Measurements from ENCODE around the gene PPM1H.

The PPM1H gene

GRCh38 chr12:62655666-62656151, 279.2 kb downstream of the PPM1H start:
- peaks cover 90% of the 10 kb centered on the region for H3K4me1 ChIP-seq (ENCODE audit: control insufficient read depth, low read depth, low read length)
- H3K27me3 ChIP-seq (ENCODE audit: control insufficient read depth, insufficient read depth, low read length), result peaks cover 40% of the 10 kb centered on the region
- H3K9ac ChIP-seq (ENCODE audit: low read length), result no peak overlapping the region
- no peaks in the 10 kb centered on the region for H3K36me3 ChIP-seq (ENCODE audit: control insufficient read depth, low read depth, low read length)
- no peak overlapping the region for H3K4me3 ChIP-seq (ENCODE audit: low read length)
- H3K9me3 ChIP-seq (ENCODE audit: control insufficient read depth, low read depth, low read length), result no peaks in the 10 kb centered on the region
- H3K27ac ChIP-seq (ENCODE audit: low read length), result peak overlapping the region; percentile 5

GRCh38 chr12:62654326-62655241, 280.4 kb downstream of the PPM1H start:
- Histone ChIP-seq H3K9me3 (ENCODE audit: control insufficient read depth, low read depth, low read length) (no peaks in the 10 kb centered on the region), H3K27ac (ENCODE audit: low read length) (no peak overlapping the region), H3K27me3 (ENCODE audit: control insufficient read depth, insufficient read depth, low read length) (peaks cover 48% of the 10 kb centered on the region), H3K36me3 (ENCODE audit: control insufficient read depth, low read depth, low read length) (no peaks in the 10 kb centered on the region), H3K4me1 (ENCODE audit: control insufficient read depth, low read depth, low read length) (peaks cover 82% of the 10 kb centered on the region), H3K9ac (ENCODE audit: low read length) (no peak overlapping the region), H3K4me3 (ENCODE audit: low read length) (no peak overlapping the region)

GRCh38 chr12:62653740-62654139, 281.2 kb downstream of the PPM1H start:
- Histone ChIP-seq H3K9me3 (ENCODE audit: control insufficient read depth, low read depth, low read length) (no peaks in the 10 kb centered on the region), H3K27ac (ENCODE audit: low read length) (no peak overlapping the region), H3K9ac (ENCODE audit: low read length) (no peak overlapping the region)

GRCh38 chr12:62653304-62653703, 281.6 kb downstream of the PPM1H start:
- Histone ChIP-seq H3K4me3 (ENCODE audit: low read length) (peak overlapping the region; percentile 0), H3K27ac (ENCODE audit: low read length) (no peak overlapping the region), H3K9ac (ENCODE audit: low read length) (no peak overlapping the region), H3K36me3 (ENCODE audit: control insufficient read depth, low read depth, low read length) (no peaks in the 10 kb centered on the region), H3K4me1 (ENCODE audit: control insufficient read depth, low read depth, low read length) (peaks cover 71% of the 10 kb centered on the region), H3K9me3 (ENCODE audit: control insufficient read depth, low read depth, low read length) (no peaks in the 10 kb centered on the region), H3K27me3 (ENCODE audit: control insufficient read depth, insufficient read depth, low read length) (peaks cover 48% of the 10 kb centered on the region)

More at GRCh38 chr12:62653740-62654139, 281.2 kb downstream of the PPM1H start:
- H3K36me3 ChIP-seq (ENCODE audit: control insufficient read depth, low read depth, low read length), result no peaks in the 10 kb centered on the region
- peaks cover 48% of the 10 kb centered on the region for H3K27me3 ChIP-seq (ENCODE audit: control insufficient read depth, insufficient read depth, low read length)
- peaks cover 75% of the 10 kb centered on the region for H3K4me1 ChIP-seq (ENCODE audit: control insufficient read depth, low read depth, low read length)
- peak overlapping the region; percentile 0 for H3K4me3 ChIP-seq (ENCODE audit: low read length)

GRCh38 chr12:62651138-62651537, 283.8 kb downstream of the PPM1H start:
- Histone ChIP-seq H3K9ac (ENCODE audit: low read length) (no peak overlapping the region), H3K36me3 (ENCODE audit: control insufficient read depth, low read depth, low read length) (no peaks in the 10 kb centered on the region), H3K27ac (ENCODE audit: low read length) (no peak overlapping the region), H3K4me1 (ENCODE audit: control insufficient read depth, low read depth, low read length) (peaks cover 62% of the 10 kb centered on the region), H3K9me3 (ENCODE audit: control insufficient read depth, low read depth, low read length) (no peaks in the 10 kb centered on the region), H3K27me3 (ENCODE audit: control insufficient read depth, insufficient read depth, low read length) (peaks cover 48% of the 10 kb centered on the region), H3K4me3 (ENCODE audit: low read length) (no peak overlapping the region)

DNA sequence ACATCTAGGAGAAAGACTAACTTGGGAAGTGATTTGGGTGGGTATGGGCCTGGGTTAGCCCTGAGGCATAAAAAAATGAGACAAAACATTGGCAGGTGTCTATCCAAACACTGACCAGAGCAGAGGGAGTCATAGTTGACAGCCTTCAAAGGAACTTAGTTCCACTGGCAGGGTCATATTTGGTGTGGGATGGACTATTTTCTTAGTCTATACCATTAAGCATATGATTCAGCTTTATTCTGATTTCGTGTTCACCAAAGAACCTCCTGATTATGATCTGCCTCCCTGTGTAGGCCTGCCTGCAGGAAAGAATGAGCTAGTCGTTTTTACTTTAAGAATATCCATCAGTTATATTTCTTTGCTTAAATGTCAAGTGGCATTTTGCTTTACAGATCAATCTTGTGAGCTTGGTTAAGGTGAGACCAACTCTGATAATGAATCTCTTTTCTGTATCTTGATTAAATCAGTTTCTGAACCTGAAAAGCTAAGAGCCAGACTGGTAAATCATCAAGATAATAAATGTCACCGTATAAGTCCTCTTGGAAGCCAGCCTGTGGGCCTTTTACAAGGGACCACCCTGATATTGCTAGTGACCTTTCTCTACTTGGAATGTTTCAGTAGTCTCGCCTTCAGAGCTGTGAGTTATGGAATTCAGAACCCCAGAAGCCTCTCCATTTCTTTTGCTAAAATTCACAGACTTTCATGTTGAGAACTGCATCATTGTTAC, 285.4 kb downstream of the PPM1H start:
- no peak overlapping the region for H3K9ac ChIP-seq (ENCODE audit: low read length)
- H3K9me3 ChIP-seq (ENCODE audit: control insufficient read depth, low read depth, low read length), result no peaks in the 10 kb centered on the region
- H3K27me3 ChIP-seq (ENCODE audit: control insufficient read depth, insufficient read depth, low read length), result peaks cover 37% of the 10 kb centered on the region
- no peak overlapping the region for H3K4me3 ChIP-seq (ENCODE audit: low read length)
- peaks cover 57% of the 10 kb centered on the region for H3K4me1 ChIP-seq (ENCODE audit: control insufficient read depth, low read depth, low read length)
- no peak overlapping the region for H3K27ac ChIP-seq (ENCODE audit: low read length)
- H3K36me3 ChIP-seq (ENCODE audit: control insufficient read depth, low read depth, low read length), result no peaks in the 10 kb centered on the region

GRCh38 chr12:62647586-62647985, 287.4 kb downstream of the PPM1H start:
- Histone ChIP-seq H3K27me3 (ENCODE audit: control insufficient read depth, insufficient read depth, low read length) (peaks cover 26% of the 10 kb centered on the region), H3K9ac (ENCODE audit: low read length) (no peak overlapping the region), H3K27ac (ENCODE audit: low read length) (no peak overlapping the region), H3K36me3 (ENCODE audit: control insufficient read depth, low read depth, low read length) (no peaks in the 10 kb centered on the region), H3K9me3 (ENCODE audit: control insufficient read depth, low read depth, low read length) (no peaks in the 10 kb centered on the region), H3K4me1 (ENCODE audit: control insufficient read depth, low read depth, low read length) (peaks cover 39% of the 10 kb centered on the region), H3K4me3 (ENCODE audit: low read length) (no peak overlapping the region)

DNA sequence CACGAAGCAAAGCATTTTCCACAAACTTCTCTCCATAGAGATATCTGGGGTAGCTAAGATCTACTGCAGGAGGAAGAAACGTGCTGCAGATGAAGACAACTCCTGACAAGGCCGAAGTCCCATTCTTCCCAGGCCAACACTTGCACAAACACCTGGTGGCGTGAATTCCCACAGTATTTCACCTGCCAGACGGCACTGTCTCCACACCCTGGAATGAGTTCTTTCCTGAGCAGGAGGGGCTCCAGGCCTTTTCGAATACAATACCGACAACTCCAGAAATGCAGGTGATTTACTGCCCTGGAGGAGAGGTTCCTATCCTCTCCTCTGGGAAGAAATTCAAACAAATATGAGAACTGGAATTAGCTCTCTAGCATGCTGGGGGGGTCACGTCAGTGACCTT, 288.4 kb downstream of the PPM1H start:
- H3K9me3 ChIP-seq (ENCODE audit: control insufficient read depth, low read depth, low read length), result no peaks in the 10 kb centered on the region
- H3K4me1 ChIP-seq (ENCODE audit: control insufficient read depth, low read depth, low read length), result peaks cover 30% of the 10 kb centered on the region
- no peak overlapping the region for H3K27ac ChIP-seq (ENCODE audit: low read length)
- H3K27me3 ChIP-seq (ENCODE audit: control insufficient read depth, insufficient read depth, low read length), result peaks cover 16% of the 10 kb centered on the region
- H3K36me3 ChIP-seq (ENCODE audit: control insufficient read depth, low read depth, low read length), result no peaks in the 10 kb centered on the region
- no peak overlapping the region for H3K4me3 ChIP-seq (ENCODE audit: low read length)
- no peak overlapping the region for H3K9ac ChIP-seq (ENCODE audit: low read length)

DNA sequence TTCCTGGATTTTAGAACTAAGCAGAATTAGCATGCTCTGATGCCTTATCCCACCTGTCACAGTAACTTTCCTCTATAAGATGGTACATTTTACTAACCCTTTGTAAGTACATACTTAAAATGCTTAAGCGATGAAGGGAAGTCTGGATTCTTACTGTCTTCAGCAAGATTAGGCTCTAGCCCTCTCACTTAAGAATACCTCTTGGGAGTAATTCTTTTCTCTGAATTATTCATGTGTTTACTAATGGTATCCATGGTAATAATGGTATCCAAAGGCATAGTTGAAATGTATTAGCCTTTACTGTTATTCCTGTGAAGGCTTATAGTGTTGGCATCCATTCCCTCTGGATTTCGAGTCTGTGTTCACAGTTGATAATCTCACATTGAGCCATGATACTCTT, 291.5 kb downstream of the PPM1H start:
- no peaks in the 10 kb centered on the region for H3K36me3 ChIP-seq (ENCODE audit: control insufficient read depth, low read depth, low read length)
- no peak overlapping the region for H3K9ac ChIP-seq (ENCODE audit: low read length)
- no peak overlapping the region for H3K27ac ChIP-seq (ENCODE audit: low read length)
- peaks cover 32% of the 10 kb centered on the region for H3K4me1 ChIP-seq (ENCODE audit: control insufficient read depth, low read depth, low read length)
- H3K9me3 ChIP-seq (ENCODE audit: control insufficient read depth, low read depth, low read length), result no peaks in the 10 kb centered on the region
- no peak overlapping the region for H3K4me3 ChIP-seq (ENCODE audit: low read length)
- no peaks in the 10 kb centered on the region for H3K27me3 ChIP-seq (ENCODE audit: control insufficient read depth, insufficient read depth, low read length)

DNA sequence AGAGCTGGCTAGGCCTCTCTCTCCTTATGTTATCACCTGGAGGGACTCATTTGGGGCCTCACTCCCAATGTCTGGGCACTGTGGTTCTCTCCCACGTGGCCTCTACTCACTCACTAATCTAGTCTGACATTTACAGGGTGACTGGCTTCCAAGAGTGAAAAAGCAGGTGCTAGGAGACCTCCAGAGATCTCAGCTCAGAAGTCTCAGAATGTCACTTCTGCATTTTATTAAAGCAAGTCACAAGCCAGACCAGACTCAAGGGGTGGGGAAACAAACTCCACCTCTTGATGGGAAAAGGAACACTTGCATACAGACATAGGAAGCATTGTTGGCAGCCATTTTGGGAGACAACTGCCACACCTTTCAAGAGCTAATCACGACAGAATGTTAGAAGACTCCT, 292.5 kb downstream of the PPM1H start:
- no peaks in the 10 kb centered on the region for H3K36me3 ChIP-seq (ENCODE audit: control insufficient read depth, low read depth, low read length)
- H3K4me3 ChIP-seq (ENCODE audit: low read length), result no peak overlapping the region
- no peak overlapping the region for H3K27ac ChIP-seq (ENCODE audit: low read length)
- no peaks in the 10 kb centered on the region for H3K27me3 ChIP-seq (ENCODE audit: control insufficient read depth, insufficient read depth, low read length)
- no peaks in the 10 kb centered on the region for H3K9me3 ChIP-seq (ENCODE audit: control insufficient read depth, low read depth, low read length)
- no peak overlapping the region for H3K9ac ChIP-seq (ENCODE audit: low read length)
- H3K4me1 ChIP-seq (ENCODE audit: control insufficient read depth, low read depth, low read length), result peaks cover 28% of the 10 kb centered on the region

DNA sequence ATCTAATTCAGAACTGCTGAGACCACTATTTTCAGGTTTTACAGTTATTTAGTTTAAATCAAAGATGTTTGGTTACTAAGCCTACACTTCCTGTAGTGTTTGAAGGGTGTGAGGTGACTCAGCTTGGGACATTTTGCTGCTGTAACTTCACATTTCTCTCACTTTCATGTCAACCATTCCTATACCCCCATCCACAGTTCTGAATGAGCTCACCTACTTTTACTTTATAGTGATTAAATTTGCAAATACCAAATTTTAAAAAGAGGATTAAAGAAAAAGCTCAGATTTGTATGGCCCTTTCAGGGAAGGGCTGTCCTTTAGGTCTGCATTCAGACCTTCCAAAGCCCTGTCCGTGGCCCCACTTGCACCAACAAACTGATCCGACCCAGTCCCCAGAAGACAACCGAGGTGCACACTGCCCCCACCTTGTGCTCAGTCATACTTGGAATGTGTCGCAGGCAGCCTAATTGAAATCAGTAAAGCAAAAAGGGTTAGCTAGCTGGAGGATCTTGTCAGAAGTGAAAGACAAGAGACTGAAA, 294.0 kb downstream of the PPM1H start:
- H3K27ac ChIP-seq (ENCODE audit: low read length), result no peak overlapping the region
- H3K36me3 ChIP-seq (ENCODE audit: control insufficient read depth, low read depth, low read length), result no peaks in the 10 kb centered on the region
- H3K4me1 ChIP-seq (ENCODE audit: control insufficient read depth, low read depth, low read length), result peaks cover 22% of the 10 kb centered on the region
- no peaks in the 10 kb centered on the region for H3K27me3 ChIP-seq (ENCODE audit: control insufficient read depth, insufficient read depth, low read length)
- no peak overlapping the region for H3K9ac ChIP-seq (ENCODE audit: low read length)
- H3K4me3 ChIP-seq (ENCODE audit: low read length), result no peak overlapping the region
- H3K9me3 ChIP-seq (ENCODE audit: control insufficient read depth, low read depth, low read length), result no peaks in the 10 kb centered on the region
